NCI-H1417 treated with DMSO at 0.1 percent for 48 hours (cell line): ENCODE data around the gene GPS1.

Experiments
- DNase-seq: peaks from one replicate; lab custom pipeline; 2025; lab: John Stamatoyannopoulos, UW

Gene GPS1

DNA sequence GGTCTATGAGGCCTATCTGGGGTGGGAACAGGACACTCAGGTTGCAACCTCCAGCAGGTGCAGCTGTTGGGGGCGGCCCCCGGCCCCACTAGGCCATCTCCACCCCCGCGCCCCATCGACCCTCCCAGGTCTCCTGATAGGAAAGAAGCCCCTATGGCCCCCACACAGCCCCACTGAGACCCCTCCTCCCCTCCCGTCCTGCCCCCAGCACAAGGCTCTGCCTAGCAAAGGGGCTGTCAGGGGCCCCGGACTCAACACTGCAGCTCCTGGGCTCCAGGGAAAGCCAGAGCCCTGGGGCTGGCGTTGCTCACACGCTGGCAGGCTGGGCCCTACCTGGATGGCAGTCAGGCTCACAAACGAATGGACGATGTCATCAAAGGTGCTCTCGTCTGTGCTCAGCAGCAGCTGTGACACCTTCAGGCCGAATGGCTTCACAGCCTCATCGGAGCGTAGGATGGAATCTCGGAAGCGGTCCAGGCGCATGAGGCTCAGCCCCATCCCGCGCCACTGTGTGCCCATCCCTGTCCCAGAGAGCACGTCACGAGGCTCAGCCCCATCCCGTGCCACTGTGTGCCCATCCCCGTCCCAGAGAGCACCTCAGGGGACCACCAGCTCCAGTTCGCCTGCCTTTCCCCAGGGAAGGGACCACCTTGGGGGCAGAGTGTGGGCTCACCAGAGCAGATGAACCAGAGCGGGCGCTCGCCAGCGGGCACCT lies 39.0 kb downstream of the GPS1 start:
- no peak for DNase-seq

DNA sequence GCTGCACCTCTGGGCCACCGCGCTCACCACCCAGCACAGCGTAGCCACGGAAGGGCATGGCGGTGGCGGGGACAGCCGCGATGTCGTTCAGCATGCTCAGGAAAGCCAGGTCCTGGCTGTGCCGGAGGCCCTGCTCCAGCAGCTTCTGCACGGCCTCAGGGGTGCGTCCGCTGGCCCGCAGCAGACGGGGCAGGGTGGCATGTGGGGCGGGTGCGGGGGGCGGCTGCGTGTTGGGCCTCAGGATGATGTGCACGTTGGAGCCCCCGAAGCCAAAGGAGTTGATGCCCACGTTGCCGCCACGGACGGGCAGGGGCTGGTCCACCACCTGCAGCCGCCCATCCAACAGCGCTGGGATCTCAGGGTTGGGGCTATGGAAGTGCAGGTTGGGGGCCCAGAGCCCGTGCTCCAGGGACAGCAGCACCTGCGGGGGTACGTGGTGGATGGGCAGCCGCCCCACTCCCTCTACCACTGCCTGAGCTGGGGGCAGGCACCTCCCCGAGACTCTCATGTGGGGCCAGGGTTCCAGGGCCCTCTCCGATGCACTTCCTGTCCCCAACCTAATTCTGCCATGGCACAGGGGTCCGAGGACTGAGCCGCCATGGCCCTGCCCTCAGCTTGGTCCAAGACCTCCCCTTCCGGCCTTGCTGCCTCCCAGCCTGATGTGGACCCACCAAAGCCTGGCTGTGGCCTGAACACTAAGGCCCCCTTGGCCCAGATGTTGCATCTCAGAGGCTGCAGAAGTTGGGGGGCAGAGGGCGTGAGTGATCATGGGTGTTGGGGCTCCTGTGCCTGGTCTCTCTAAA lies 39.8 kb downstream of the GPS1 start:
- no peak for DNase-seq

DNA sequence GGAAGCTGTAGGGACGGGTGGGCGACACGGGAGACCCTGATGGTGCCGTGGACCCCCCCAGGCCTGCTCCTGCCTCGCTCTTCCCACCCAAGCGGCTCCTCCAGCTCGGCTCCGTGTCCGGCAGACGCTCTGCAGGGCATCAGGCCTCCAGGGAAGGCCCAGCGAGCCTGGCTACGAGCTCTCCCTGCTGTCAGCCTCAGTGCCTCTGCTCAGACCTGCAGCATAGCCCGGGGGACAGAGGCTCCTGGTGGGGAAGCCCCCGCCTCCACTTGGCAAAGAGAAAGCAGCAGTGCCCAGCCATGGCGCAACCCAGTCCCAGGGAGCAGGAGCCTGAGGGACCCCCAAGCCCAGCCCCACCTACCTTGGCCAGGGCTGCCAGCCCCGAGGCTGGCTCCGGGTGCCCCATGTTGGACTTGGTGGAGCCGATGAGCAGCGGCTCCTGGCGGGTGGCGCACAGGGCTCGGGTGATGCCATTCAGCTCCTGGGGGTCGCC lies 40.4 kb downstream of the GPS1 start:
- DNase-seq = no peak

DNA sequence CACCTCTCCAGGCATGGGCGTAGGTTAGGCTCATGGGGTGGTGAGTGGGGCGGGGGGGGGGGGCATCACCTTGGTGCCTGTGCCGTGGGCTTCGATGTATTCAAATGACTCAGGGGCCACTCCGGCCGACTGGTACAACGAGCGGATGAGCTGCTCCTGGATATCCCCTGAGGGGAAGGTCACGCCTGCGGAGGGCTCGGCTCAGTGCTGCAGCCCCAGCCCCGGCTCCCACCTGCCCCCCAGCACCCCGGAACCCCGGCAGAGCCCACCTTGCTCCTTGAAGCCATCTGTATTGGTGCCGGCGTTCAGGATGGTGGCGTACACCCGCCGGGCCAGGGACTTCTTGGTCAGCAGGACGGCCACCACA lies 40.9 kb downstream of the GPS1 start:
- no peak for DNase-seq

DNA sequence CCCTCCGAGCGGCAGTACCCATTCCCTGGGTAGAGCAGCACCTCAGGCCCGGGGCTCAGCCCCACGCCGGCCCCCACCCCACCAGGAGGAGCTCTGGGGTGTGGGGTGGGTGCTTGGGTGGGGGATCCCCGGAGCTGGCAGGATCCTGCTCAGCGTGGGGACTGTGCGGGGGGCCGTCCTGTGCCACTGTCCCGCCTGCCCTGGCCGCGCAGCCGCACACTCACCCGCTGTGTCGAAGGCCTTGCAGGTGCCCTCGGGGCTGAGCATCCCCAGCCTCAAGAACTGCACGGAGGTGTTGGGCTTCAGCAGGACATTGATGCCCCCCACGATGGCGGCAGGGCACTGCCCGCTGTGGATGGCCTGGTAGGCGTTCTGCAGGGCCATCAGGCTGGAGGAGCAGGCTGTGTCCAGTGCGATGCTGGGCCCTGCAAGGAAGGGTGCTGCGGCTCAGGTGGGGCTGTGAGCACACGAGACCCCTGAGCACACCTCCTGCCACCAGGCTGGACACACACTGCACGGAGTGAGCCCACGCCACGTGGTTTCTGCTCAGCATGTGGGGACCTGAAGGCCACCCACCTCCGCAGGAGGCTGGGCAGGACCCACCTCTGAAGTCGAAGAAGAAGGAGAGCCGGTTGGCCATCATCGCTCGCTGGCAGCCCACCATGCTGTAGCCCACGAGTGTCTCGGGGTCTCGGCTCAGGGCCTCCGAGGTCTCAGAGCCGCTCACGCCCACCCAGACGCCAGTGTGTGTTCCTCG lies 41.5 kb downstream of the GPS1 start:
- no peak for DNase-seq

DNA sequence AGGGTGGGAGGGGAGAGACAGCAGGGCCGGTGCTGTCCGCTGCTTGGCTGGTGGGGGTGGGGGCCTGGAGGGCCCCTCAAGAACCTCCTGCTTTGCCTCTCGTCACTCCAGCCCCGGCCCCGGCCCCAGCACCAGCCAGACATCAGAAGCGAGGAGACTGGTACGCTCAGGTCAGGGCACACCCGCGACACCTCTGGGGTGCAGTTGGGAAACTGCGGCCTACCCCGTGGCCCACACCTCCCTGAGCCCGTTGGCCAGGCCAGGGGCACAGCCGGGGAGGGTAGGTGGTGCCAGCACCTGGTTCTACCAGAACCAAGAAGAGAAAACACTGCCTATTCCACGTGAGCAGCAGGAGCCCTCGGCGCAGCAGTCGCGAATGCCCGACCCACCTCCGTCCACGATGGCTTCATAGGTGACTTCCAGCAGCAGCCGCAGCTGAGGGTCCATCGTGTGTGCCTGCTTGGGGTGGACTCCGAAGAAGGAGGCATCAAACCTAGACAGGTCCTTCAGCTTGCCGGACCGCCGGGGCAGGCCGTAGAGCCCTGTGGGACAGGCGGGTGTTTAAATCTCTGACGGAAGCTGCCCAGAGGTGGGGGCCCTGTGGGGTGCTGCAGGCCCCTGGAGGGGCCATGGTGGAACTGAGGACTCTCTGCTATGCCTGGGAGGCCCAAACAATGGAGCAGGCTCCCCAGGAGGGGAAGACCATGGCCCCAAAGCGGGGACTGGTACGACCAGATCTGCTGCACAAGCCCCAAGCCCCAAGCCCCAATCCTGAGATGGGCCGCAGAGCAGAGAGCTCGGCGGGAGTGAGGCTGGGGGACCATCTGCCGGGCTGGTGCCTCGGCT lies 43.5 kb downstream of the GPS1 start:
- no peak for DNase-seq

DNA sequence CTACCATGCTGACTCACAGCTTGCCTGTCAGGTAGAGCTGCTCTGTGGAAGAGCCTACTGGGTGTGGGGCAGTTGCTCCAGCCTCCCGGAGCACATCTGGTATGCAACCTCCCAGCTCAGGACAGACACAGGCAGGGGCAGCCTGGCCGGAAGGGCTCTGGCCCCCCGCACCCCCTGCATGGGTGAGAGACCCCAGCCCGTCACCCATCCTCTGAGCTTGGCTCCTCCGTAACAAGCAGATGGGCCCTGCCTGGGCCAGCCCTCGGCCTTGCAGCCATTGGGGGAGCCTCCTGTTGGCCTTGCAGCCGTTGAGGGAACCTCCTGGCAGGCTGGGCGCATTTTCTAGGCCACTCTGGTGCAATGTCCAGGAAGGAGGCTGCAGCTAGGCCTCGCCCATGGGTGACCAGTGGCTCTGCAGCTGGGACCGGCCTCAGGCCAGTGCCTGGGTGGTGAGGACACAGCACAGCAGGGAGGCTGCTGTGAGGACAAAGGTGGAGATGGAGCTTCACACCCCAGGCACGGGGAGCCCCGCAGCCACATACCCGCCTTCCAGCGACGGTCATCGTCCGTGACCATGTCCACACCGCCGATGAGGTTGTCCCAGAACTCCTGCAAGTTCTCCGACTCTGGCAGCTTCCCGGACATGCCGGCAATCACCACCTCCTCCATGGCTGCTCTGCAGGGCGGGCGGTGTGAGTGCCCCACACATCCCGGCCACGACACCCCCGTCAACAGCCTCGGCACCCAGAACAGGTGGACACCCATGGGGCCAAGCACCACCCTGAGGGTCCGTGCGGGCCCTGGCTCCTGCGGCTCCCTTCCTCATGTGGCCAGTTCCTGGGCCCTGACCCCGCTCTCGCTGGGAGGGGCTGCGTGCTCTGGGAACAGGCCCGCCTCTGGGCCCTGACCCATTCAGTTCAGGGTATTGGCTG lies 44.3 kb downstream of the GPS1 start:
- DNase-seq = no peak

DNA sequence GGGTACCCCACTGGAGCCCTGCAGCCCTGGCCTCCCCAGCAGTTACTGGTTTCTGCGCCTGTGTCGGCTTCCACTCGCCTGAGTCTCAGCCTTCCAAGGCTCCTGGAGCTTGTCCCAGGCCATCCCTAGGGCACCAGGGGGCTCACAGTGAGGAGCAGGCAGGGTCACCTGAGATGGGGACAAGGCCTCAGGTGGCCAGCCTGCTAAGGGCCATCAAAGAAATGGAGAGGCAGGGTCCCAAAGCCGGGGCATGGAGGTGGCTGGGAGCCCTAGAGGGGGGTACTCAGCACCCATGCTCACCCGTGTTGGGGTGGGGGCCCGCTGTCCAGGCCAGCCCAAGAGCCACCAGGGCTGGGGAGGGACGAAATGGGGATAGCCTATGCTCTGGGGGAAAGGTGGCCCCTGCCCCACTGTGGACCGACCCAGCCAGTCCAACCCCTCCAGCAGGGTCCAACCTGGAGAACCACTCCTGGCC lies 45.0 kb downstream of the GPS1 start:
- no peak for DNase-seq

DNA sequence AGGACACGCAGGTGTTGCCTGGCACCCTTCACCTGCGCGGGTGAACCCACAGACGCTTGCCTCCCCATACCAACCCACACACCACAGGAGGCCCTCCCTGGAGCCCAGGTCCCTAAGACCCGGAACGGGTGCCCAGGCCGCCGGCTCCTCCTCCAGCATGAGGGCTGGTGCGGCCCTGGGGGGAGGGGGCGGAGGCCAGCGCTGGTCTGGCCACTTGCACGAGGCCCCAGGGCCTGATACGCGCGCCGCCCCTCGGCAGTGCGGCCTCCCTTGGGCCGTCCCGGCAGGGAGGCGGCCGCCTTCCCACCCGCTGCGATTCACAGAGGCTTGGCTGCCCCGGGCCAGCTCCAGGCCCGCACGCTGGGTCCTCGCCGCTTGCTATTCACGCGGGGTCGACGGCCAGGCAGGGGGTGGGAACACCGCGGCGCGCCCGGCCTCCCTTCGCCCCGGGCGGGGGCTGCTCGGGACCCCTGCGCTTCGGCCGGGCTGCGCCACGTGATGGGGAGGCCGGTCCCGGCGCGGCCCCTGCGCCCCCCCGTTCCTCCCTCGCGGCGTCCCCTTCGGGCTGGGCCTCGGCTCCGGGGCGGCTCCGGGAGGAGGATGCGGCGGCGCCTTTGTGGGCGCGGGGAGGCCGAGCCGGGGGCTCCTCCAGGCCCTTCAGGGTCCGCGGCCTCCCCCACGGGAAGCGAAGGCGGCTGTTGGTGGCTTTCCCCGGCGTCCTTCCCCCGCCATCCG lies 45.7 kb downstream of the GPS1 start:
- DNase-seq = no peak

DNA sequence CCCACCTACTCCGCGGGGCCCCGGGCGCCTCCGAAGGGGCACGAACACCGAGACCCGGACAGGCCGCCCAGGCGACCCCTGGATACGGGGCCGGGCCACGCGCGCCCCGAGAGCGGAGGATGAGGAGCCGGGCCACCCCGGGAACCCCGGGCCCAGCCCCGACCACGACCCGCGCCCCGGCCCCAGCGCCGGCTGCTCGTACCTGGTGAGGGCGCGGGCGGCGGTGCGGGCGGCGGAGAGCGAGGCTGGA lies 46.1 kb downstream of the GPS1 start:
- DNase-seq = no peak

DNA sequence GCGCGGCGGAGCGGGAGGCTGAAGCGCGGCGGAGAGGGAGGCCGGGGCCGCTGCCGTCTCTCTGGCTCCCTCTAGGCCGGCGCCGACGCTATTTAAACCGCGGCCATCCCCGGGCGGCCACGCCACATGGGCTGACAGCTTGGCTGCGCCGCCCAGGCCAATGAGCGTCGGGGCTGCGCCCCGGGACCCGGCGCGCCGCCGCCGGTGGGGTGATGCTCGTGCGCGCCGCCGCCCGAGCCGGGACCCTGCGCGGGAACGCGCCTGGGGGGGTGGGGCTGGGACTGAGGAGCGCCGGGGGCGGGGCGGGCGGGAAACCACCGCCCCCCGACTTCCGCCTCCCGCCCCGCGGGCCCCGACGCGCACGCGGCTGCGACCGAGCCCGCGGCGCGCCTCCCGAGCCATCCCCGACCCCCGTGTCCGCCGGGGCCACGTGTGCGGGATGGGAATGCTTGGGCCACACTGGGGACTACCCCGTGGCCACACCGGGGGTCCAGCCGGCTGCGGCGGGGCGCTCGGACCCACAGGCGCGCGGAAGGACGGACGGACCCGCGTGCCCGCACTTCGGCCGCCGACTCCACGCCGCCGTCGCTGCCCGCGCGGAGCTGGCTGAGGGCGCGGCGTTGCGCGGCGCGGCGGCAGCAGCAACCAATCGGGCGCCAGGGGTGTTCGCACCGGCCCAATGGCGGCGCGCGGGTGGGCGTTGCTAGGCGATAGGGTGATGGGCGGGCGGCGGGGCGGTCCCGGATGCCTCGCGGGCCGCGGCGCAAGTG lies 46.7 kb downstream of the GPS1 start, which contains the start of gene FASN:
FASN (minus strand) TSS at position 68 of the 770 bp plus-strand sequence. CDS start 1,791 bp downstream, outside the sequence.
- peak; percentile 53 for DNase-seq

DNA sequence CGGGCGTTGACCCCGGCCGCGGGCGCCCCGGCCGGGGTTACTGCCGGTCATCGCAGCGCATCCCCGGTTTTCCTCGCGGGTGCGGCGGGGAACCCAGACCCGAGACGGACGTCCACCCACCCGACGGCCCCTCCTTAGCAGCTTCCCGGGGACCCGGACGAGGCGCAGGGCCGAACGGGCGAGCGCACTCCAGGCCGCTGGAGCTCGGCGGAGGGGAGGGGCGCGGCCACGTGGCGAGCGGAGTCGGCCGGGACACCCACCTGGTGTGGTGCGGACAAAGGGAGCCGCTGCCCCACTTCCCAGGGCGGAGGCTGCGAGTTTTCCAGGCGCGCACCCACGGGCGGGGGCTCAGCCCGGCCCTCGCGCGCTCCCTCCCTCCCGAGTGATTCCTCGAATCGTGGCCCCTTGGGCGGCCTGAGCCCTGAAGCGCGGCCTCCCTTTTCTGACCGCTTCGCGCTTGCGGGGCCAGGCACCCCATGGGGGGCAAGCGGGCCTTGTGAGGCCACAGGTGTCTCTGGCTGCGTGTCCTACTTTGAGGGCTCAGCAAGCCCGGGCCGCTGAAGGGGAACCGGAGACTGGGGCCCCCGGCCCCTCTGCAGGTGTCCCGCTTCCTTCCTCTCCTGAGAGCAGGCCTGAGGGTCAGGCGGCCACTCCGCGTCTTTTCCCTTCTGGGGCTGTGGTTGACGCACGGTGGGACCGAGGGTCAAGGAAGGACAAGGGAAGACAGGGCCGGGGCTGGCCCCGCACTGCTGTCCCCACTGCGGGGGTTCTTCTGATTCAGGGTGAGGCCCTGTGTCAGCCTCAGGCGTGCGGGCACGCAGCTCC lies 47.5 kb downstream of the GPS1 start:
- no peak for DNase-seq

DNA sequence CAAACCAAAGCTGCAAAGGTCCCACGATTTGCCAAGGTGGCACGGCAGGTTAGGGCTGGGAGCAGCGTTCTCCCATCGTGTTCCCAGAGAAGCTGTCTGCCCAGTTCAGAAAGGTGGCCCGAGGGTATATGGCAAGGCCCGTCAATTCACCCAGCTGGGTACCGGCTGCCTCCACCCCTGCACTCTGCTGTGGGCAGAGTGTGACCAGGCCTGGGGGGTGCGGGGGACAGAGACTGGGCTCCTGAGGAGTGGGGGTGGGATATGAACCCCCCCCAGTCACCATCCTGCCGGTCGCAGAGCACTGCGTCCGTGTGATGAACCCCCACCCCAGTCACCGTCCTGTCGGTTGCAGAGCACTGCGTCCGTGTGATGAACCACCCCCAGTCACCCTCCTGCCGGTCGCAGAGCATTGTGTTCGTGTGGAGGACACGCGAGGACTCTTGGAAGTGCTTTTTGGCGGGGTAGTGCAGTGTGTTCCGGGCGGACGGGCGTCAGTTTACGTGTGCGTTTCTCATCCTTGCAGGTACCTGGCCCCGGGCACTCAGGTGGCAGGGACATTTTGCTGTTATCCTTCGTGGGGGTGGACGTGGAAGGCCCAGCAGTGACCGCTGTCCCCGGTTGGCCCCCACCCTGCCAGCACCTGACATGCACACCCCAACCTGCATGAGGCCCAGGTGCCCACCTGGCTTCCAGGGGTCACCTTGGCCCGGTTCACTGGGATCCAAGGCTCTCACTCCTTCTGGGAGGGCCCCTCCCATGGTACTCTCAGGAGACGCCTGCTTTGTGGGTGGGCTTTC lies 49.0 kb downstream of the GPS1 start:
- no peak for DNase-seq

DNA sequence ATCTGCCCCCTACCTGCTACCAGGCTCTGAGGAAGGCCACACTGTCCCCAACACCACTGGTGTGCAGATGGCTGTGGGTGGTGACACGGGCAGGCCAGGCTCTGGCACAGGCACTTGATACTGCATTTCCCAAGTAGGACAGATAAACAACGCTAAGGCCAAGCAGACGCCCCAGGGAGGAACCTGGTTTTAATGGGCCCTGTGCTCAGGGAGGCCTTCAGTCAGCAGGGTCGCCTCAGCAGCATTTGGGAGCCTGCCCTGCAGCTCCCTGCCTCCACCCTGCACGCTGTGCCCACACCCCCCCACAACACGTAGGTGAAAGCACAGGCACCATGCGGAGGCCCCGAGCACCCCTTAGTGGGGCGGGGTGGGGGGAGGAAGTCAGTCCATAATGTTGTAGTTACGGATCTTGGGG lies 49.6 kb downstream of the GPS1 start:
- DNase-seq = no peak

DNA sequence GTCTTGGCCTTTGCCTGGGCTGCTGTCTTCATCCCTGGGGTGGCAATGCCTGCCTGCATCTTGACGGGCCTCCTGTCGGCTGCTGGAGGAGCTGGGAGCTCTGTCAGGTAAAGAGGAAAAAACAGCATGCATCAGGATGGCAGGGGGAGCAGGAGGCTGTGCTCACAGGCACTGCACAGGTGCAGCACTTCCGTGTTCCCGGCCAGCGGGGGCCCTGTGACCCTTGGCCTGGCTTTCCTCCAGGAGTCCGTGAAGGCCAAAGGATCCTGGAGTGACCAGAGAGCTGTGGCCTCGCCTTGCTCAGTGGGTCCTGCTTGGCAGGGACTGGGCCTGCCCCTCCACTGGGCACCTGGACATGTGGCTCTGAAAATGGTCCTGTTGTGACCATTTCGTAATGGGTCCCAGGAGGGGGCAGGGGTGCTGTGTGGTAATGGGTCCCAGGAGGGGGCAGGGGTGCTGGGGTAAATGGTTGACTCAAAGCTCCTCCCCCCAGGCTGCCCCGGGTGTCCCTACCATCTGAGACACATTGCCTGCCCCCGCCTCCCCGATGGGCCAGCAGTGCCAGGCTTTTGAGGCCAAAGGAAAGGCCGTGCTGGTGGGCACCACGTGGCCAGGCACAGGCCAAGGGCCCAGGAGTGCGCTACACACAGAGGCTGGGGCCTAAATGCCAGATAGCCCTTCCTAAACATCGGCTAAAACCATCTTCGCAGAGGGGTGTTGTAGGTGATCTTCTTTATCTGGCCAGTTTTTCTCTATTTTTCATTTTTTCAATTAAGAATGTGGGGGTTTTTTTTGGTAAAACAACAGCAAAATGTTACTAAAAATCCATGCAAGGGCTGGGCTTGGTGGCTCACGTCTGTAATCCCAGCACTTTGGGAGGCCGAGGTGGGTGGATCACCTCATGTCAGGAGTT lies 50.3 kb downstream of the GPS1 start:
- no peak for DNase-seq
